AG09319 (cell line): ENCODE results near the gene CPA3.

Experiments used
- DNase-seq: peaks from one replicate; pipeline ENCODE4 v3.0.0-alpha.2; 2010; ENCODE audit warnings: low read depth; ENCODE audit errors: extremely low read depth
- TF ChIP-seq, protein P1 (sequence below): IDR thresholded peaks from 2 replicates; pipeline ENCODE4 v1.5.1; 2011; ENCODE audit warnings: low read depth, mild to moderate bottlenecking, inconsistent platforms, low read length, moderate library complexity

The CPA3 gene

DNA sequence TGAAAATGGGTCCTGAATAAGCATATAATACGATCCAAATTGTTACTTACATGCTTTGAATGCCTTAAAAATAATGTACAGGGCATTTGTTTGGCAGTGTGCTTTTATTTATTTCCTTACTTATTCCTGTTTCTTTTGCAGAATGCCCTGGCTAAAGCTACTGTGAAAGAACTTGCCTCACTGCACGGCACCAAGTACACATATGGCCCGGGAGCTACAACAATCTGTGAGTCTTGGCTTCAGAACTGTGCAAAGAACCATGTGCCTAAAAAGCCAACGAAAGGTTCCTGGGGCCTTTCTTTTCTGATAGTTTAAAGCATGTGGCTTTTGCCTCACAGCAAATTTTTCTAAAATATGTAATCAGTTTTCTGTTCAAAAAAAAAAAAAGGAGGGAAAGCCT is 7.8 kb upstream of the CPA3 start:
- TF ChIP-seq, protein P1, sequence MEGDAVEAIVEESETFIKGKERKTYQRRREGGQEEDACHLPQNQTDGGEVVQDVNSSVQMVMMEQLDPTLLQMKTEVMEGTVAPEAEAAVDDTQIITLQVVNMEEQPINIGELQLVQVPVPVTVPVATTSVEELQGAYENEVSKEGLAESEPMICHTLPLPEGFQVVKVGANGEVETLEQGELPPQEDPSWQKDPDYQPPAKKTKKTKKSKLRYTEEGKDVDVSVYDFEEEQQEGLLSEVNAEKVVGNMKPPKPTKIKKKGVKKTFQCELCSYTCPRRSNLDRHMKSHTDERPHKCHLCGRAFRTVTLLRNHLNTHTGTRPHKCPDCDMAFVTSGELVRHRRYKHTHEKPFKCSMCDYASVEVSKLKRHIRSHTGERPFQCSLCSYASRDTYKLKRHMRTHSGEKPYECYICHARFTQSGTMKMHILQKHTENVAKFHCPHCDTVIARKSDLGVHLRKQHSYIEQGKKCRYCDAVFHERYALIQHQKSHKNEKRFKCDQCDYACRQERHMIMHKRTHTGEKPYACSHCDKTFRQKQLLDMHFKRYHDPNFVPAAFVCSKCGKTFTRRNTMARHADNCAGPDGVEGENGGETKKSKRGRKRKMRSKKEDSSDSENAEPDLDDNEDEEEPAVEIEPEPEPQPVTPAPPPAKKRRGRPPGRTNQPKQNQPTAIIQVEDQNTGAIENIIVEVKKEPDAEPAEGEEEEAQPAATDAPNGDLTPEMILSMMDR = no peak
- no peak for DNase-seq

DNA sequence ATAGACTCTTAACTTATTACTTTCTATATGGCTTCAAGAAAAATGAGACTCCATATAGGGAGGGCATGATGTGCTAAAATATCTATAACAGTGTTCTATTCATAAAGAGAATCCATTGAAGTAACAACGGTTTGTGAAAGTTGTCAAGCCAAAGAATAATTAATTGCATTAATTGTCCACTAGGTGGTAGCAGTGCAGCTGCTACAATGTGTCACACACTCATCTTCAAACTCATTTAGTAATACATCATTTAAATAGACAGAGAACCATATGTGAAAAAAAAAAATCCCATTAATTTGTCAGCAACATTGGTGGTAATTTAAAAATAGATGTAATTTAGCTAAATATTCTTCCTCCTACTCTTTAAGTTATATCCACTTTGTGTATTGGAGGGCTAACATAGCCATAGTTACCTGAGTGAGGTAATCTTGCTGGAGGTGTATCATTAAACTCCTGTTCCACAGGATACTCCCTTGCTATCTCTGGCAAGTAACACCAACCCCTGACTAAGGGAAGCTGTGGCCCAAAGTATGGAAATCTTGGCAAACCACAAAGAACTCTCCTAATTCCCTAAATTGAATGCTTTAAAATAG is 3.7 kb upstream of the CPA3 start:
- TF ChIP-seq, protein P1 = peak; percentile 44
- peak; percentile 18 for DNase-seq

DNA sequence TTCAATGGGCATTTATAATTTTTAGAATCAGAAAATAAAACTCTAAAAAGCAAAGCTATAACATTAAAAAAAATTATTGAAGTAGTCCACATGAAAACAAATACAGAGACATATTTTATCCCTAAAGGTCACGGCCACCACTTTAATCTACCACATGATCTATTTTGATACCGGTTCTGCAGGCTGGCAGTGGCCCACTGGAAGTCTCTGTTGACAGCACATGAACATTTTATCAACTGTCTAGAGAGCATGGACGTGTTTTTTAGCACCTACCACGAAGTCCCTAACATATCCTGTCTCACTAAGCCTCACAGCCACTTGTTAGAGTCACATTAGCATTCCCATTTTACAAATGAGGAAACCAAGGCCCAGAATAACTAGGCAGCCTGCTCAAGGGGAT is 1.8 kb upstream of the CPA3 start:
- DNase-seq = no peak
- TF ChIP-seq, protein P1 = no peak

DNA sequence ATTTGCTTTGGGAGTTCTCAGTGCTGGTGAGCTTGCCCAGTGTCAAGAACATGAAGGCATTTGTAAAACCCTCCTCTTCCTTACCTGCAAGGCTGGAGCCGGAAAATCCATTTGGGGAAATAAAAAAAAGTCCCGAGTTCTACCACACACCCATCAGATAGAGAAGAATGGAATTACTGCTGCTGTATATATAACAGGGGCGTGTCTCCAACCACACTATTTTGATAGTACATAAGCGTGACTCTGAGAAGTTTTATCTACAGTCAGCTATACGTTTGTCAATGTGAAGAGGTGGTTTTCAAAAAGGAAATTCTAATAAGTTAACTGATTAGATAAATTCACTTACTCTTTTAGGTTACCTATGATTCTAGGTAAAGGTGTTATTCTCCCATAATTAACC is 1.3 kb upstream of the CPA3 start:
- no peak for DNase-seq
- TF ChIP-seq, protein P1 = no peak

GRCh38 chr3:148866261-148866660 is 1.2 kb downstream of the CPA3 start:
- no peak for DNase-seq
- TF ChIP-seq, protein P1 = no peak

DNA sequence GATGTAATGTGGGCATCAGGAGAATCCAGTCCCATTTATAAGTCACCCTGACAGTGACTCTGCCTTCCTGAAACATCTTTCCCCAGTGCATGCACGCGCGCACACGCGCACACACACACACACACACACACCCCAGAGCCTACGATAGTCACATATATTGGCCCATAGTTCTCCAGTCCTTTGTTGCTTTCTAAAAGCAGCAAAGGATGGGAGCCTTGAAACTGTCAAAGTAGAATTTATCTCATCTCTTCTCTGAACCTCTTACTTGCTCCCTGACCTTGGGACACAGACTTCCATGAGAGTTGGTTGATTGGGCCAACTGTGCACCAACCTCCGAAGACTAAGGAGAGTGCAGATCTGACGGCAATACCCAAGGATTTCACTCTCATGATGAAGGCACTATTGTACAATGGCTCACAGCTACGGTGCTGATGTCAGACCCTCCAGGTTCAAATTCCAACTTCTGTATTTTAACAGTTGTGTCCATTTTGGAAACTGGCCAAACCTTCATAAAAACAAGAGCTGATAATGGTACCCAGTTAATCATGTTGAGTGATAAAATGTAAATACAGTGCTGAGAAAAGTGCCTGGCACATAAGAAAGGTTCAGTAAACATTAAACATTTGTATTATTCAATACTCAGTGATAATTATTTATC is 8.3 kb downstream of the CPA3 start:
- TF ChIP-seq, protein P1 = no peak
- DNase-seq = no peak

- no peak for DNase-seq
- TF ChIP-seq, protein P1 = no peak
Observed at GRCh38 chr3:148873977-148874376, 8.9 kb downstream of the CPA3 start.
